AG09309 (cell line): ENCODE data around the gene CEP126.
A peak's percentile ranks its signal among the peaks of the same experiment; 100 is the strongest.

ENCODE experiments used
- DNase-seq: peaks from one replicate; pipeline ENCODE4 v3.0.0-alpha.2; 2010; ENCODE audit warnings: low read depth
- H3K4me3 ChIP-seq: 2 replicates; pipeline ENCODE4 v1.5.1; 2011; ENCODE audit warnings: mild to moderate bottlenecking, low read depth, low read length, moderate library complexity; ENCODE audit not compliant: control insufficient read depth
- TF ChIP-seq, protein P1 (sequence below): IDR thresholded peaks from 2 replicates; pipeline ENCODE4 v1.5.1; 2011; ENCODE audit warnings: mild to moderate bottlenecking, low read depth, low read length, inconsistent platforms; ENCODE audit not compliant: insufficient read depth, control insufficient read depth; ENCODE audit errors: missing control alignments

CEP126 gene

DNA sequence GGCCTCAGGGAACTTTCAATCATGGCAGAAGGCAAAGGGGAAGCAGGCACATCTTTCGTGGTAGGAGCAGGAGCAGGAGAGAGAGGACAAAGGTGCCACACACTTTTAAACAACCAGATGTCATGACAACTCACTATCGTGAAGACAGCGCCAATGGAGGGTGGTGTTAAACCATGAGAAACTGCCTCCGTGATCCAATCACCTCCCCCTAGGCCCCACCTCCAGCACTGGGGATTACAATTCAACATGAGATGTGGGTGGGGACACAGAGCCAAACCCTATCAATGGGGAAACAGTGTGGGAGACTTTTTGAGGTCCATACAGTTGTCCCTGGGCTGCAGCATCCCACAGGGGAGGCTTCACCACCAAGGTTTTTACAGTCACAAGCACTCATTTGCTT, 90.5 kb downstream of the CEP126 start:
- no peak overlapping the region for H3K4me3 ChIP-seq
- TF ChIP-seq, protein P1, sequence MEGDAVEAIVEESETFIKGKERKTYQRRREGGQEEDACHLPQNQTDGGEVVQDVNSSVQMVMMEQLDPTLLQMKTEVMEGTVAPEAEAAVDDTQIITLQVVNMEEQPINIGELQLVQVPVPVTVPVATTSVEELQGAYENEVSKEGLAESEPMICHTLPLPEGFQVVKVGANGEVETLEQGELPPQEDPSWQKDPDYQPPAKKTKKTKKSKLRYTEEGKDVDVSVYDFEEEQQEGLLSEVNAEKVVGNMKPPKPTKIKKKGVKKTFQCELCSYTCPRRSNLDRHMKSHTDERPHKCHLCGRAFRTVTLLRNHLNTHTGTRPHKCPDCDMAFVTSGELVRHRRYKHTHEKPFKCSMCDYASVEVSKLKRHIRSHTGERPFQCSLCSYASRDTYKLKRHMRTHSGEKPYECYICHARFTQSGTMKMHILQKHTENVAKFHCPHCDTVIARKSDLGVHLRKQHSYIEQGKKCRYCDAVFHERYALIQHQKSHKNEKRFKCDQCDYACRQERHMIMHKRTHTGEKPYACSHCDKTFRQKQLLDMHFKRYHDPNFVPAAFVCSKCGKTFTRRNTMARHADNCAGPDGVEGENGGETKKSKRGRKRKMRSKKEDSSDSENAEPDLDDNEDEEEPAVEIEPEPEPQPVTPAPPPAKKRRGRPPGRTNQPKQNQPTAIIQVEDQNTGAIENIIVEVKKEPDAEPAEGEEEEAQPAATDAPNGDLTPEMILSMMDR, result no peak
- DNase-seq, result no peak

DNA sequence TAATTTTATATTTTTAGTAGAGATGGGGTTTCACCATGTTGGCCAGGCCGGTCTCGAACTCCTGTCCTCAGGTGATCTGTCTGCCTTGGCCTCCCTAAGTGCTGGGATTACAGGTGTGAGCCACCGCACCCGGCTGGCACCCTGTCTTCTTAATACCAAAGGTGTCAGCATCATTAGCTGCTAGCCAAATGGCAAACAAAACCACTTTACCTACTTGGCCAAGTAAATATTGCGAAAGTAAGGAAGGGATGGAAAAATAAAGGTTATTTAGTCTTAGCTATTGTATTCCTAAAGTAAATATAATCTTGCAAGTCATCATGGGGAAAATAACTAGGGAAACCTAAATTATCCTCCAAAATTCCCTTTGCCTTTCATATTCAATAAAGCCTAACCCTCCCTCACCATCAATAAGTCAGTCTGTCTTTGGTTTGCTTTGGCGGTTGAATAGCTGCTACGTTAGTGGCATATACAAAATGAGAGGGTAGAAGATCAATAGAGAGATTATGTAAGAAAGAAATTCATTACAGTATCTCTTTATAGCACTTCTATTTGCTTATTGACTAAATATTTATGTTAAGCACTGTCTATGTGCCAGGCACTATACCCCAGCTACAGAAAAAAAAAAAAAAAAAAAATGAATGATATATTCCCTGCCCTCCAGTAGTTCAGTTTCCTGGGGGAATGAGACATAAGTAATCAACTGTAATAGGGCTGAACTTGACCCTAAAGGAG, 92.2 kb downstream of the CEP126 start:
- no peak for DNase-seq
- TF ChIP-seq, protein P1, result no peak
- H3K4me3 ChIP-seq, result no peak overlapping the region

DNA sequence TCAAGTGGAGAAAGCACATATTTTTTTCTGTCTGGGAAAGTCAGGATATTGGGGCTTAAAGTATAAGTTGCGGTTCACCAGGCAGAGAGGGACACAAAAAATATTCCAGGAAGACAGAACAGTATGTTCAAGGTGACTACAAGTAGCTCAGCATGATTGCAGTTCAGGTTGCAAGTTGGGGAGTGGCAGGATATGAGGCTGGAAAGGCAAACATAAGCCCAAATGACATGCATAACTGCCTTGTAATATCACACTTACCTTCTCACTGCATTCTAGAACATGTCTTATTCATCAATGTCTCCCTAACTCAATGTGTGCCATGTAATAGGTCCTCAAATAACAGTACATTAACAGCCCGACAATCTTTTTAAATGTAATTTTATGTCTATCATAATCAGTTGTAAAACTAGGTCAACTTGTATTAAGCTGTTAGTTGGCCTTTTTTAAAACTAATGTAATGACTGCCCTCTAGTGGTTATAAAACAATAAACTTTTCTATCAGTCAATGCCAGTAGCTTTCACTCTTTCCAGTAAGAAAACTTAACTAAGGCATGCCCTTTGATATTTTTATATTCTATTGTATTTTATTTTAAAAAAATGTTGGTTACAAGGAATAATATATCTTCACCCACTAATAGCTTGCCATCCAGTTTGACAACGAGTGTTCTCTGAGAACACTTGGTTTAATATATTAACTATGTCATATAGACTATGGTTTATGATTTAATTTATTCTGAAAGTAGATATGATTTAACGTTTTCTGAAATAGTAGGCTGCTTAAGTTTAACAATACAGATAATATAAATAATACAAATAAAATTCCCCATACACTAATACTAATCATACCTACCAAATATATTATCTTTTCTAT, 93.0 kb downstream of the CEP126 start:
- TF ChIP-seq, protein P1, result peak; percentile 30
- no peak overlapping the region for H3K4me3 ChIP-seq
- peak; percentile 18 for DNase-seq

DNA sequence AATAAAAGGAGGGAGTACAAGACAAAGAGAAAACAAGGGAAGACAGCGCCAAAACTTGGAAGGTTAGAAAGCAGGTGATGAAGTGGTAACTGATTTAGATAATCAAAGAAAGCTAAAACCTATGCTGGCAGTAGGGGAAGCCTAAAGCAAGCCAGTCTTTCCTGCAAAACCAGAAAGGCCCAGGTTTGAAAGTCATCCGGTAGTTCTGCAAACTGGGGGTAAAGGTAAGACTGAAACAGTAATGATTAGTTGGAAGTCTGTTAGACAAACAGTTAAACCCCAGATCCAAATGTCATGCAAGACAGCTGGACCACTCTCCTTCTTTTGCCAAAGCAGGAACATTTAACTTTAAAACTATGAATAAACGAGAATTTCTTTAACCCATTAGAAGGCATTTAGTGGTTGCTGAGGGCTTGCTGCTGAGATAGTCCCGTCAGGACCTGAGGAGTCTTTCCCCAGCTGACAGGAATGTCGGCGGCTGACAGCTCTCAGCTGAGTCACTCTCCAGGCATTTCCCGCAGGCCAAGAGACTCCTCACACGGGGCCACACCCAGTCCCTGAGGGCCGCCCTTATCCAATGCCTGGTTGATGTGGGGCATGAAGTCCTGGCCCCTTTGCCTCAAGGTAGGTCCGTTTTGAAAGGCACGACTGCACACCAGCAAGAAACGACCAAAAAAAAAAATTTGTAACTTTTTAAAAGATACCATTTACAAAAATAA, 96.1 kb downstream of the CEP126 start:
- no peak overlapping the region for H3K4me3 ChIP-seq
- peak; percentile 38 for DNase-seq

DNA sequence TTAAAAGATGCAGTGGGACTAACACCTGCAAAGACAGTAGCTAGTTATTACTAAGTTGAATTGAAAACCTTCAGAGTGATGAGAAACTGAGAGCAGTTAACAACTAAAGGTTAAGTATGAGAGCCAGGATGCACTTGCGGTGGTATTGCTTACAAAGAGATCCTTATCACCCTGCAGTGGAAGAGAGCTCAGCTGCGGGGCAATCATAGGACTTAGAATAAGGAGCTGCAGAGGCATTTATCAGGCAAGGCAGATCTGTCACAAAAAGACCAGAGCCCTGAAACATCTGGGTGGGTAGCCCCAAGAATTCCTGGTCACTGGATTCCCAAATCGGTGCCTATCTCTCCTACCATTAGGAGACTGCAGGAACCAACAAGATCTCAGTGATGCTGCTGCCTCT, 98.1 kb downstream of the CEP126 start:
- H3K4me3 ChIP-seq, result no peak overlapping the region
- DNase-seq, result no peak
- TF ChIP-seq, protein P1, result no peak

More for the DNA sequence above, 96.1 kb downstream of the CEP126 start:
- TF ChIP-seq, protein P1, result no peak

DNA sequence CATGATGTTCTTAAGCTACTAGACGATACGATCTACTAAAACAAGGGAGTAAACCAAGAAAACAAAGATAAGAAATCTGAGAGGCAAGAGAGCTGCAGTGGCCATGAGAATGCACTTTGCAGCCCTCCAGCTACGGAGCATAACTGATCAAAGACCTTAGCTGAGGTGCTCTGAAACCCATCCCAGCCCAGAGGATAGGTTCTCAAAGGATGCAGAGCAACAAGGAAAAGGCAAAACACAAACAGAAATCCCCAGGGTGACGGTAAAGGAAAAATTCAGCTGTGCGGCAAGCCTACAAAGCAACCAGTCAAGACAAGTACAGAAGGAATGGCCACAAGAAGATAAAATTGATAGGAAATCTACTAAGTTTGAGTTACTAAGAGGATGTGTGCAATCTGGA, 99.9 kb downstream of the CEP126 start:
- no peak for DNase-seq
- TF ChIP-seq, protein P1, result no peak
- H3K4me3 ChIP-seq, result no peak overlapping the region
